ENCODE results near the gene LRCH4.
"Not testable (repeated sequence)": the region's sequence is repeated elsewhere in the genome, so short reads cannot be mapped to it uniquely, and the experiment has no call there.

LRCH4 gene

GRCh38 chr7:100570954-100571828 lies 14.7 kb downstream of the LRCH4 start:
- Mint-ChIP-seq H3K4me3 (peak overlapping the region; percentile 27), H3K27ac (peak overlapping the region; percentile 65), H3K36me3 (ENCODE audit: low read depth) (peaks cover 32% of the 10 kb centered on the region), H3K9me3 (no peaks in the 10 kb centered on the region), H3K27me3 (no peaks in the 10 kb centered on the region), H3K4me1 (ENCODE audit: low read depth) (peaks cover 45% of the 10 kb centered on the region)
- DNase-seq: no peak

- H3K27me3 Mint-ChIP-seq: no peaks in the 10 kb centered on the region
- DNase-seq: peak; percentile 68
These were observed 16.8 kb downstream of the LRCH4 start for GRCh38 chr7:100568896-100569844.

GRCh38 chr7:100568176-100568895 lies 17.6 kb downstream of the LRCH4 start:
- Mint-ChIP-seq H3K27me3 (no peaks in the 10 kb centered on the region), H3K4me3 (no peak overlapping the region), H3K9me3 (no peaks in the 10 kb centered on the region), H3K36me3 (ENCODE audit: low read depth) (peaks cover 38% of the 10 kb centered on the region), H3K4me1 (ENCODE audit: low read depth) (peaks cover 50% of the 10 kb centered on the region), H3K27ac (peak overlapping the region; percentile 56)
- no peak for DNase-seq

More at GRCh38 chr7:100568896-100569844, 16.8 kb downstream of the LRCH4 start:
- Mint-ChIP-seq H3K36me3 (ENCODE audit: low read depth) (peaks cover 29% of the 10 kb centered on the region), H3K9me3 (no peaks in the 10 kb centered on the region), H3K27ac (peak overlapping the region; percentile 3), H3K4me3 (no peak overlapping the region), H3K4me1 (ENCODE audit: low read depth) (peaks cover 45% of the 10 kb centered on the region)

- H3K36me3 Mint-ChIP-seq (ENCODE audit: low read depth): peaks cover 44% of the 10 kb centered on the region
- H3K4me1 Mint-ChIP-seq (ENCODE audit: low read depth): peaks cover 50% of the 10 kb centered on the region
- H3K4me3 Mint-ChIP-seq: no peak overlapping the region
- no peaks in the 10 kb centered on the region for H3K27me3 Mint-ChIP-seq
- H3K27ac Mint-ChIP-seq: peak overlapping the region; percentile 75
- no peaks in the 10 kb centered on the region for H3K9me3 Mint-ChIP-seq
- DNase-seq: no peak
These were observed 18.2 kb downstream of the LRCH4 start for GRCh38 chr7:100567751-100568175.

GRCh38 chr7:100567031-100567730 lies 18.7 kb downstream of the LRCH4 start:
- H3K4me3 Mint-ChIP-seq: no peak overlapping the region
- DNase-seq: no peak
- H3K9me3 Mint-ChIP-seq: no peaks in the 10 kb centered on the region
- no peaks in the 10 kb centered on the region for H3K27me3 Mint-ChIP-seq
- H3K27ac Mint-ChIP-seq: peak overlapping the region; percentile 75
- H3K36me3 Mint-ChIP-seq (ENCODE audit: low read depth): peaks cover 45% of the 10 kb centered on the region
- H3K4me1 Mint-ChIP-seq (ENCODE audit: low read depth): peaks cover 48% of the 10 kb centered on the region

- H3K27ac Mint-ChIP-seq: peak overlapping the region; percentile 9
- no peak overlapping the region for H3K4me3 Mint-ChIP-seq
- peaks cover 39% of the 10 kb centered on the region for H3K4me1 Mint-ChIP-seq (ENCODE audit: low read depth)
- H3K9me3 Mint-ChIP-seq: no peaks in the 10 kb centered on the region
- H3K36me3 Mint-ChIP-seq (ENCODE audit: low read depth): peaks cover 53% of the 10 kb centered on the region
- no peak for DNase-seq
- H3K27me3 Mint-ChIP-seq: no peaks in the 10 kb centered on the region
These were observed 19.9 kb downstream of the LRCH4 start for GRCh38 chr7:100566018-100566531.

GRCh38 chr7:100565133-100565571 lies 20.8 kb downstream of the LRCH4 start:
- Mint-ChIP-seq H3K27me3 (no peaks in the 10 kb centered on the region), H3K27ac (no peak overlapping the region), H3K36me3 (ENCODE audit: low read depth) (peaks cover 58% of the 10 kb centered on the region), H3K4me3 (no peak overlapping the region), H3K4me1 (ENCODE audit: low read depth) (peaks cover 32% of the 10 kb centered on the region), H3K9me3 (no peaks in the 10 kb centered on the region)
- no peak for DNase-seq

GRCh38 chr7:100564405-100564804 lies 21.5 kb downstream of the LRCH4 start:
- H3K27me3 Mint-ChIP-seq, H3K9me3 Mint-ChIP-seq, DNase-seq, H3K4me3 Mint-ChIP-seq, H3K27ac Mint-ChIP-seq: not testable (repeated sequence)
- peaks cover 29% of the 10 kb centered on the region for H3K4me1 Mint-ChIP-seq (ENCODE audit: low read depth)
- peaks cover 65% of the 10 kb centered on the region for H3K36me3 Mint-ChIP-seq (ENCODE audit: low read depth)

- H3K9me3 Mint-ChIP-seq: no peaks in the 10 kb centered on the region
- H3K4me1 Mint-ChIP-seq (ENCODE audit: low read depth): peaks cover 29% of the 10 kb centered on the region
- no peaks in the 10 kb centered on the region for H3K27me3 Mint-ChIP-seq
- H3K36me3 Mint-ChIP-seq (ENCODE audit: low read depth): peaks cover 70% of the 10 kb centered on the region
- H3K4me3 Mint-ChIP-seq: no peak overlapping the region
- peak; percentile 90 for DNase-seq
- H3K27ac Mint-ChIP-seq: peak overlapping the region; percentile 44
These were observed 22.0 kb downstream of the LRCH4 start for GRCh38 chr7:100563809-100564400.

GRCh38 chr7:100563100-100563564 lies 22.8 kb downstream of the LRCH4 start:
- Mint-ChIP-seq H3K36me3 (ENCODE audit: low read depth) (peaks cover 78% of the 10 kb centered on the region), H3K4me3 (no peak overlapping the region), H3K9me3 (no peaks in the 10 kb centered on the region), H3K4me1 (ENCODE audit: low read depth) (peaks cover 25% of the 10 kb centered on the region), H3K27ac (no peak overlapping the region), H3K27me3 (no peaks in the 10 kb centered on the region)
- DNase-seq: no peak

GRCh38 chr7:100562195-100563099 lies 23.5 kb downstream of the LRCH4 start:
- no peaks in the 10 kb centered on the region for H3K27me3 Mint-ChIP-seq
- peaks cover 18% of the 10 kb centered on the region for H3K4me1 Mint-ChIP-seq (ENCODE audit: low read depth)
- H3K9me3 Mint-ChIP-seq: no peaks in the 10 kb centered on the region
- DNase-seq: no peak
- H3K36me3 Mint-ChIP-seq (ENCODE audit: low read depth): peaks cover 85% of the 10 kb centered on the region
- no peak overlapping the region for H3K4me3 Mint-ChIP-seq
- no peak overlapping the region for H3K27ac Mint-ChIP-seq

- Mint-ChIP-seq H3K36me3 (ENCODE audit: low read depth) (peaks cover 92% of the 10 kb centered on the region), H3K4me3 (no peak overlapping the region), H3K27ac (no peak overlapping the region), H3K27me3 (no peaks in the 10 kb centered on the region), H3K4me1 (ENCODE audit: low read depth) (peaks cover 16% of the 10 kb centered on the region), H3K9me3 (no peaks in the 10 kb centered on the region)
- DNase-seq: no peak
These were observed 24.3 kb downstream of the LRCH4 start for GRCh38 chr7:100561491-100562194.
